Mesenchymal stem cell (in vitro differentiated cells and primary cell): ENCODE results near the gene KRT73. TPM values are rescaled to one million over a fixed set of nuclear protein-coding genes. Genes with fewer than 3 reads are reported as not detected.

Source experiments
- DNase-seq: peaks from one replicate; pipeline ENCODE4 v3.0.0-alpha.2; 2013
- H2AFZ ChIP-seq: one replicate; pipeline ENCODE4 v1.6.1; 2013; ENCODE audit warnings: low read depth, mild to moderate bottlenecking, control low read depth, inconsistent platforms, low read length, moderate library complexity
- H2AK5ac ChIP-seq: 2 replicates; pipeline ENCODE4 v1.6.1; 2013; ENCODE audit warnings: low read length, moderate library complexity, mild to moderate bottlenecking, inconsistent platforms; ENCODE audit not compliant: severe bottlenecking
- H2BK120ac ChIP-seq: one replicate; pipeline ENCODE4 v1.6.1; 2013; ENCODE audit warnings: low read depth, mild to moderate bottlenecking, inconsistent platforms, low read length, moderate library complexity
- H2BK12ac ChIP-seq, 2 experiments: one replicate each; pipeline ENCODE4 v1.6.1; 2013; ENCODE audit warnings: inconsistent platforms in 2 of 2, low read length in 2 of 2, mild to moderate bottlenecking in 2 of 2, moderate library complexity in 2 of 2, control low read depth in 1 of 2
- H2BK15ac ChIP-seq: one replicate; pipeline ENCODE4 v1.6.1; 2013; ENCODE audit warnings: mild to moderate bottlenecking, low read depth, inconsistent platforms; ENCODE audit not compliant: poor library complexity, severe bottlenecking
- H2BK5ac ChIP-seq: 2 replicates; pipeline ENCODE4 v1.6.1; 2013; ENCODE audit warnings: low read depth, mild to moderate bottlenecking, low read length, control low read depth, inconsistent platforms; ENCODE audit not compliant: poor library complexity, severe bottlenecking
- H3K14ac ChIP-seq, 2 experiments: one replicate each; pipeline ENCODE4 v1.6.1; 2013; ENCODE audit warnings: inconsistent platforms in 2 of 2, low read length in 2 of 2, control low read depth in 1 of 2, mild to moderate bottlenecking in 1 of 2, moderate library complexity in 1 of 2
- H3K18ac ChIP-seq, 2 experiments: one replicate each; pipeline ENCODE4 v1.6.1; 2013; ENCODE audit warnings: inconsistent platforms in 2 of 2, low read length in 2 of 2, control low read depth in 1 of 2, low read depth in 1 of 2, mild to moderate bottlenecking in 1 of 2
- H3K23ac ChIP-seq, 2 experiments: one replicate each; pipeline ENCODE4 v1.6.1; 2013; ENCODE audit warnings: inconsistent platforms in 2 of 2, low read length in 2 of 2, mild to moderate bottlenecking in 2 of 2, moderate library complexity in 2 of 2, control low read depth in 1 of 2
- H3K27ac ChIP-seq: 2 replicates; pipeline ENCODE4 v1.5.1; 2013; ENCODE audit warnings: mild to moderate bottlenecking, moderate library complexity, low read length, control low read depth, inconsistent platforms; ENCODE audit not compliant: poor library complexity, severe bottlenecking
- H3K27me3 ChIP-seq, 2 experiments: 2 replicates each; pipeline versions ENCODE4 v1.6.1 to v1.7.0; 2013; ENCODE audit warnings: low read length in 2 of 2, mild to moderate bottlenecking in 2 of 2, moderate library complexity in 2 of 2, control low read depth in 1 of 2, inconsistent platforms in 1 of 2; ENCODE audit not compliant: control insufficient read depth in 1 of 2, insufficient read depth in 1 of 2
- H3K36me3 ChIP-seq, 2 experiments: 2 replicates each; pipeline versions ENCODE4 v1.6.1 to v1.7.0; 2013; ENCODE audit warnings: low read length in 2 of 2, control low read depth in 1 of 2, inconsistent platforms in 1 of 2, low read depth in 1 of 2, mild to moderate bottlenecking in 1 of 2; ENCODE audit not compliant: insufficient read depth in 2 of 2, control insufficient read depth in 1 of 2
- H3K4ac ChIP-seq, 2 experiments: one replicate each; pipeline ENCODE4 v1.6.1; 2013; ENCODE audit warnings: inconsistent platforms in 2 of 2, low read length in 2 of 2, mild to moderate bottlenecking in 2 of 2, moderate library complexity in 2 of 2, control low read depth in 1 of 2, low read depth in 1 of 2
- H3K4me1 ChIP-seq: 2 replicates; pipeline ENCODE4 v1.6.1; 2013; ENCODE audit warnings: low read depth, low read length, control low read depth; ENCODE audit not compliant: control insufficient read depth, insufficient read depth
- H3K4me2 ChIP-seq: 2 replicates; pipeline ENCODE4 v1.6.1; 2013; ENCODE audit warnings: low read length, mild to moderate bottlenecking, inconsistent platforms; ENCODE audit not compliant: poor library complexity, severe bottlenecking
- H3K4me3 ChIP-seq, 2 experiments: 2 replicates each; pipeline versions ENCODE4 v1.5.1 to v1.7.0; 2013; ENCODE audit warnings: low read length in 2 of 2, mild to moderate bottlenecking in 2 of 2, control low read depth in 1 of 2, low read depth in 1 of 2; ENCODE audit not compliant: insufficient read depth in 1 of 2
- H3K79me1 ChIP-seq: replicated peaks from 2 replicates; pipeline ENCODE4 v1.6.1; 2013; ENCODE audit warnings: mild to moderate bottlenecking, control low read depth, low read length, inconsistent platforms; ENCODE audit not compliant: poor library complexity, severe bottlenecking
- H3K9ac ChIP-seq: 2 replicates; pipeline ENCODE4 v1.7.0; 2013; ENCODE audit warnings: mild to moderate bottlenecking, low read length, moderate library complexity
- H3K9me3 ChIP-seq: 2 replicates; pipeline ENCODE4 v1.7.0; 2013; ENCODE audit warnings: mild to moderate bottlenecking, low read length; ENCODE audit not compliant: control insufficient read depth
- H4K8ac ChIP-seq: one replicate; pipeline ENCODE4 v1.6.1; 2013; ENCODE audit warnings: inconsistent platforms, mild to moderate bottlenecking, low read length, moderate library complexity
- H4K91ac ChIP-seq: one replicate; pipeline ENCODE4 v1.6.1; 2013; ENCODE audit warnings: mild to moderate bottlenecking, low read length, inconsistent platforms
- WGBS: methylation state at CpG from one replicate; pipeline ENCODE4 v1.1.7; 2013; ENCODE audit warnings: mixed read lengths; 5-methylcytosine and 5-hydroxymethylcytosine counted together
- polyA plus RNA-seq, 2 experiments: library from polyadenylated mRNA; stranded (reverse); fragments of 200-250 nt; gene quantifications; one replicate each; pipeline ENCODE4 v1.2.3, GENCODE V29; 2013

The KRT73 gene
- polyA plus RNA-seq (2013, experiment 1 of 2) = not detected
- polyA plus RNA-seq (2013, experiment 2 of 2) = not detected

GRCh38 chr12:52618216-52618615 is at the start of gene KRT73:
KRT73 (minus strand) TSS chr12:52618559; CDS start chr12:52618524, 35 bp downstream.
- no peak within 1 kb of the TSS for H3K4me3 ChIP-seq
- no peaks in the 10 kb centered on the region for H3K4me1 ChIP-seq
- H3K9me3 ChIP-seq = no peaks in the 10 kb centered on the region
- no peak within 1 kb of the TSS for H3K14ac ChIP-seq
- no peak within 1 kb of the TSS for H4K91ac ChIP-seq
- H3K4ac ChIP-seq = no peak within 1 kb of the TSS
- 85% methylated on average over 14 of the region's 14 CpGs for WGBS
- H4K8ac ChIP-seq = no peak within 1 kb of the TSS
- no peak within 1 kb of the TSS for H2BK5ac ChIP-seq
- no peak within 1 kb of the TSS for H3K9ac ChIP-seq
- no peak within 1 kb of the TSS for H2BK120ac ChIP-seq
- no peak within 1 kb of the TSS for H2BK15ac ChIP-seq
- H2BK12ac ChIP-seq = no peak within 1 kb of the TSS
- H2AFZ ChIP-seq = no peak within 1 kb of the TSS
- H3K27ac ChIP-seq = no peak within 1 kb of the TSS
- no peaks in the 10 kb centered on the region for H3K36me3 ChIP-seq
- H3K18ac ChIP-seq = no peak within 1 kb of the TSS
- no peaks in the 10 kb centered on the region for H3K79me1 ChIP-seq
- H3K23ac ChIP-seq = no peak within 1 kb of the TSS
- no peak within 1 kb of the TSS for H2AK5ac ChIP-seq
- H3K4me2 ChIP-seq = no peak within 1 kb of the TSS
- no peak for DNase-seq
- peaks cover 45 to 73% of the 10 kb centered on the region in 2 experiments for H3K27me3 ChIP-seq

GRCh38 chr12:52667931-52668330 is 49.6 kb upstream of the KRT73 start:
- Histone ChIP-seq H3K4me2 (no peak overlapping the region), H3K4me3 (no peak overlapping the region)
- WGBS = 72% methylated on average over 7 of the region's 7 CpGs

GRCh38 chr12:52667509-52667908 is 49.1 kb upstream of the KRT73 start:
- no peak overlapping the region for H4K91ac ChIP-seq

More at GRCh38 chr12:52667931-52668330, 49.6 kb upstream of the KRT73 start:
- Histone ChIP-seq H3K36me3 (no peaks in the 10 kb centered on the region), H2BK5ac (no peak overlapping the region), H2AFZ (no peak overlapping the region), H2BK12ac (no peak overlapping the region), H4K8ac (no peak overlapping the region), H3K18ac (no peak overlapping the region), H3K23ac (no peak overlapping the region), H3K79me1 (no peaks in the 10 kb centered on the region), H2BK15ac (no peak overlapping the region), H4K91ac (no peak overlapping the region), H3K27ac (no peak overlapping the region), H3K4ac (no peak overlapping the region), H3K27me3 (peaks cover 17 to 83% of the 10 kb centered on the region in 2 experiments), H3K14ac (no peak overlapping the region), H3K4me1 (no peaks in the 10 kb centered on the region), H2BK120ac (no peak overlapping the region), H3K9ac (no peak overlapping the region), H3K9me3 (no peaks in the 10 kb centered on the region), H2AK5ac (no peak overlapping the region)
- no peak for DNase-seq

GRCh38 chr12:52666471-52666870 is 48.1 kb upstream of the KRT73 start:
- Histone ChIP-seq H3K9ac (no peak overlapping the region), H3K4me2 (no peak overlapping the region), H4K91ac (no peak overlapping the region), H3K23ac (no peak overlapping the region), H3K4me1 (no peaks in the 10 kb centered on the region), H3K9me3 (no peaks in the 10 kb centered on the region), H3K18ac (no peak overlapping the region), H2AFZ (no peak overlapping the region), H3K79me1 (no peaks in the 10 kb centered on the region), H2AK5ac (no peak overlapping the region), H3K4ac (no peak overlapping the region), H3K4me3 (no peak overlapping the region), H2BK12ac (no peak overlapping the region), H2BK5ac (no peak overlapping the region), H4K8ac (no peak overlapping the region), H2BK15ac (no peak overlapping the region), H2BK120ac (no peak overlapping the region), H3K27me3 (peaks cover 24 to 88% of the 10 kb centered on the region in 2 experiments), H3K36me3 (no peaks in the 10 kb centered on the region), H3K14ac (no peak overlapping the region), H3K27ac (no peak overlapping the region)
- WGBS = 90% methylated on average over 1 of the region's 3 CpGs
- DNase-seq = no peak

More at GRCh38 chr12:52667509-52667908, 49.1 kb upstream of the KRT73 start:
- no peak overlapping the region for H3K4me3 ChIP-seq
- no peak overlapping the region for H2BK5ac ChIP-seq
- H3K79me1 ChIP-seq = no peaks in the 10 kb centered on the region
- H3K4me2 ChIP-seq = no peak overlapping the region
- no peak overlapping the region for H3K18ac ChIP-seq
- DNase-seq = no peak
- H3K9ac ChIP-seq = no peak overlapping the region
- H3K4me1 ChIP-seq = no peaks in the 10 kb centered on the region
- no peak overlapping the region for H3K27ac ChIP-seq
- H2AFZ ChIP-seq = no peak overlapping the region
- no peak overlapping the region for H3K14ac ChIP-seq
- no peak overlapping the region for H2AK5ac ChIP-seq
- H3K23ac ChIP-seq = no peak overlapping the region
- H3K4ac ChIP-seq = no peak overlapping the region
- no peak overlapping the region for H4K8ac ChIP-seq
- peaks cover 21 to 86% of the 10 kb centered on the region in 2 experiments for H3K27me3 ChIP-seq
- H2BK12ac ChIP-seq = no peak overlapping the region
- H3K36me3 ChIP-seq = no peaks in the 10 kb centered on the region
- no peak overlapping the region for H2BK15ac ChIP-seq
- H2BK120ac ChIP-seq = no peak overlapping the region
- 52% methylated on average over 9 of the region's 9 CpGs for whole genome bisulfite sequencing
- H3K9me3 ChIP-seq = no peaks in the 10 kb centered on the region
